ENCODE measurements around the gene SIRT4.
"Not testable (repeated sequence)": the region's sequence is repeated elsewhere in the genome, so short reads cannot be mapped to it uniquely, and the experiment has no call there.

The SIRT4 gene

GRCh38 chr12:120336392-120336791 lies 34.3 kb downstream of the SIRT4 start:
- no CpG with 5 or more reads among the region's 2 CpGs for WGBS (ENCODE audit: extremely low coverage, insufficient coverage, low lambda C conversion rate)
- H3K4me2 ChIP-seq (ENCODE audit: low read length); H3K79me2 ChIP-seq (ENCODE audit: control insufficient read depth, insufficient read depth, low read length): not testable (repeated sequence)

GRCh38 chr12:120337730-120338129 lies 35.6 kb downstream of the SIRT4 start:
- Histone ChIP-seq H2BK15ac (replicated peaks; ENCODE audit: low read depth) (no peak overlapping the region), H3K23ac (ENCODE audit: low read length) (no peak overlapping the region), H2BK5ac (ENCODE audit: low read length) (no peak overlapping the region), H3K79me2 (ENCODE audit: control insufficient read depth, insufficient read depth, low read length) (no peaks in the 10 kb centered on the region), H4K5ac (ENCODE audit: low read length) (no peak overlapping the region), H3K27me3 (ENCODE audit: insufficient read depth, low read length, poor library complexity) (no peaks in the 10 kb centered on the region), H3K27ac (ENCODE audit: low read depth, low read length) (no peak overlapping the region), H3K18ac (ENCODE audit: low read length) (no peak overlapping the region), H3K36me3 (ENCODE audit: control insufficient read depth, insufficient read depth, low read length) (no peaks in the 10 kb centered on the region), H3K4me1 (ENCODE audit: control insufficient read depth, low read depth, low read length) (no peaks in the 10 kb centered on the region), H3K4me2 (ENCODE audit: low read length) (no peak overlapping the region), H4K8ac (ENCODE audit: low read depth, low read length) (no peak overlapping the region), H3K56ac (ENCODE audit: low read length) (no peak overlapping the region), H3K9ac (ENCODE audit: low read length) (no peak overlapping the region), H2BK120ac (ENCODE audit: low read depth, low read length) (no peak overlapping the region), H2AK5ac (ENCODE audit: low read length) (no peak overlapping the region), H3K4me3 (ENCODE audit: low read length) (no peak overlapping the region), H3K4ac (ENCODE audit: low read depth, low read length) (no peak overlapping the region), H3K79me1 (ENCODE audit: low read length) (no peaks in the 10 kb centered on the region)
- DNase-seq, result peak; percentile 22
- WGBS (ENCODE audit: extremely low coverage, insufficient coverage, low lambda C conversion rate), result no CpG with 5 or more reads among the region's 2 CpGs

More at GRCh38 chr12:120336392-120336791, 34.3 kb downstream of the SIRT4 start:
- not testable (repeated sequence) for H3K27ac ChIP-seq (ENCODE audit: low read depth, low read length); H3K23ac ChIP-seq (ENCODE audit: low read length); H3K4me3 ChIP-seq (ENCODE audit: low read length); H3K36me3 ChIP-seq (ENCODE audit: control insufficient read depth, insufficient read depth, low read length); H2AK5ac ChIP-seq (ENCODE audit: low read length); DNase-seq; H3K79me1 ChIP-seq (ENCODE audit: low read length); H2BK15ac ChIP-seq (replicated peaks; ENCODE audit: low read depth); H4K5ac ChIP-seq (ENCODE audit: low read length); H3K27me3 ChIP-seq (ENCODE audit: insufficient read depth, low read length, poor library complexity); H2BK5ac ChIP-seq (ENCODE audit: low read length); H2BK120ac ChIP-seq (ENCODE audit: low read depth, low read length); H3K18ac ChIP-seq (ENCODE audit: low read length); H3K4ac ChIP-seq (ENCODE audit: low read depth, low read length); H3K56ac ChIP-seq (ENCODE audit: low read length); H3K4me1 ChIP-seq (ENCODE audit: control insufficient read depth, low read depth, low read length); H4K8ac ChIP-seq (ENCODE audit: low read depth, low read length); H3K9ac ChIP-seq (ENCODE audit: low read length)

GRCh38 chr12:120339256-120339655 lies 37.1 kb downstream of the SIRT4 start:
- H4K5ac ChIP-seq (ENCODE audit: low read length), result no peak overlapping the region
- H3K18ac ChIP-seq (ENCODE audit: low read length), result no peak overlapping the region
- H3K9ac ChIP-seq (ENCODE audit: low read length), result no peak overlapping the region
- no peak overlapping the region for H2AK5ac ChIP-seq (ENCODE audit: low read length)
- H3K4me1 ChIP-seq (ENCODE audit: control insufficient read depth, low read depth, low read length), result no peaks in the 10 kb centered on the region
- H2BK5ac ChIP-seq (ENCODE audit: low read length), result no peak overlapping the region
- no peak overlapping the region for H3K4me2 ChIP-seq (ENCODE audit: low read length)
- H3K56ac ChIP-seq (ENCODE audit: low read length), result no peak overlapping the region
- no CpG with 5 or more reads among the region's 4 CpGs for WGBS (ENCODE audit: extremely low coverage, insufficient coverage, low lambda C conversion rate)
- H3K79me1 ChIP-seq (ENCODE audit: low read length), result no peaks in the 10 kb centered on the region
- no peak overlapping the region for H4K8ac ChIP-seq (ENCODE audit: low read depth, low read length)
- no peak overlapping the region for H3K4me3 ChIP-seq (ENCODE audit: low read length)
- H3K23ac ChIP-seq (ENCODE audit: low read length), result no peak overlapping the region
- H3K4ac ChIP-seq (ENCODE audit: low read depth, low read length), result no peak overlapping the region
- no peaks in the 10 kb centered on the region for H3K27me3 ChIP-seq (ENCODE audit: insufficient read depth, low read length, poor library complexity)
- H3K36me3 ChIP-seq (ENCODE audit: control insufficient read depth, insufficient read depth, low read length), result peaks cover 2% of the 10 kb centered on the region
- H2BK120ac ChIP-seq (ENCODE audit: low read depth, low read length), result no peak overlapping the region
- H2BK15ac ChIP-seq (replicated peaks; ENCODE audit: low read depth), result no peak overlapping the region
- no peak for DNase-seq
- H3K79me2 ChIP-seq (ENCODE audit: control insufficient read depth, insufficient read depth, low read length), result no peaks in the 10 kb centered on the region
- H3K27ac ChIP-seq (ENCODE audit: low read depth, low read length), result no peak overlapping the region

- H3K4me1 ChIP-seq (ENCODE audit: control insufficient read depth, low read depth, low read length), result no peaks in the 10 kb centered on the region
- H4K8ac ChIP-seq (ENCODE audit: low read depth, low read length), result no peak overlapping the region
- no peaks in the 10 kb centered on the region for H3K79me2 ChIP-seq (ENCODE audit: control insufficient read depth, insufficient read depth, low read length)
- H3K27ac ChIP-seq (ENCODE audit: low read depth, low read length), result no peak overlapping the region
- H2BK120ac ChIP-seq (ENCODE audit: low read depth, low read length), result no peak overlapping the region
- no peaks in the 10 kb centered on the region for H3K27me3 ChIP-seq (ENCODE audit: insufficient read depth, low read length, poor library complexity)
- no peaks in the 10 kb centered on the region for H3K79me1 ChIP-seq (ENCODE audit: low read length)
- H2BK15ac ChIP-seq (replicated peaks; ENCODE audit: low read depth), result no peak overlapping the region
- H3K4ac ChIP-seq (ENCODE audit: low read depth, low read length), result no peak overlapping the region
- H3K36me3 ChIP-seq (ENCODE audit: control insufficient read depth, insufficient read depth, low read length), result peaks cover 3% of the 10 kb centered on the region
- H3K4me2 ChIP-seq (ENCODE audit: low read length), result no peak overlapping the region
- no peak overlapping the region for H3K18ac ChIP-seq (ENCODE audit: low read length)
- no peak overlapping the region for H3K23ac ChIP-seq (ENCODE audit: low read length)
- no peak overlapping the region for H3K4me3 ChIP-seq (ENCODE audit: low read length)
- no peak overlapping the region for H2BK5ac ChIP-seq (ENCODE audit: low read length)
- no peak overlapping the region for H4K5ac ChIP-seq (ENCODE audit: low read length)
- no CpG with 5 or more reads among the region's 30 CpGs for WGBS (ENCODE audit: extremely low coverage, insufficient coverage, low lambda C conversion rate)
- H3K9ac ChIP-seq (ENCODE audit: low read length), result no peak overlapping the region
- DNase-seq, result no peak
- no peak overlapping the region for H2AK5ac ChIP-seq (ENCODE audit: low read length)
- H3K56ac ChIP-seq (ENCODE audit: low read length), result no peak overlapping the region
Measured at GRCh38 chr12:120342175-120343038, 40.3 kb downstream of the SIRT4 start.

GRCh38 chr12:120343039-120343537 lies 41.0 kb downstream of the SIRT4 start:
- H3K9ac ChIP-seq (ENCODE audit: low read length), result no peak overlapping the region
- no peaks in the 10 kb centered on the region for H3K4me1 ChIP-seq (ENCODE audit: control insufficient read depth, low read depth, low read length)
- no peak overlapping the region for H4K8ac ChIP-seq (ENCODE audit: low read depth, low read length)
- H3K4me3 ChIP-seq (ENCODE audit: low read length), result no peak overlapping the region
- WGBS (ENCODE audit: extremely low coverage, insufficient coverage, low lambda C conversion rate), result no CpG with 5 or more reads among the region's 10 CpGs
- no peaks in the 10 kb centered on the region for H3K79me1 ChIP-seq (ENCODE audit: low read length)
- no peak overlapping the region for H3K27ac ChIP-seq (ENCODE audit: low read depth, low read length)
- no peak overlapping the region for H2AK5ac ChIP-seq (ENCODE audit: low read length)
- no peak overlapping the region for H4K5ac ChIP-seq (ENCODE audit: low read length)
- H3K36me3 ChIP-seq (ENCODE audit: control insufficient read depth, insufficient read depth, low read length), result peaks cover 5% of the 10 kb centered on the region
- no peak for DNase-seq
- H2BK5ac ChIP-seq (ENCODE audit: low read length), result no peak overlapping the region
- no peak overlapping the region for H3K18ac ChIP-seq (ENCODE audit: low read length)
- no peak overlapping the region for H3K4me2 ChIP-seq (ENCODE audit: low read length)
- no peak overlapping the region for H2BK120ac ChIP-seq (ENCODE audit: low read depth, low read length)
- H3K4ac ChIP-seq (ENCODE audit: low read depth, low read length), result no peak overlapping the region
- H2BK15ac ChIP-seq (replicated peaks; ENCODE audit: low read depth), result no peak overlapping the region
- no peaks in the 10 kb centered on the region for H3K27me3 ChIP-seq (ENCODE audit: insufficient read depth, low read length, poor library complexity)
- no peak overlapping the region for H3K23ac ChIP-seq (ENCODE audit: low read length)
- H3K56ac ChIP-seq (ENCODE audit: low read length), result no peak overlapping the region
- H3K79me2 ChIP-seq (ENCODE audit: control insufficient read depth, insufficient read depth, low read length), result no peaks in the 10 kb centered on the region
